Measurements from ENCODE around the gene SLC5A5. TPM values are rescaled to one million over a fixed set of nuclear protein-coding genes. Genes with fewer than 3 reads are reported as not detected.
A peak's percentile ranks its signal among the peaks of the same experiment; 100 is the strongest.

The SLC5A5 gene
- total RNA-seq, 1 donor from 2014 or later, result 1.5 TPM

- H3K27me3 Mint-ChIP-seq, result no peaks in the 10 kb centered on the region
- H3K36me3 Mint-ChIP-seq (ENCODE audit: low read depth), result peaks cover 14% of the 10 kb centered on the region
- peak; percentile 66 for DNase-seq
- intact Hi-C loops (cut with micrococcal nuclease), result loop anchor here (2.0 kb wide), 2 partner anchors 15 to 61 kb away; no protein-coding TSS in a partner anchor
- peak overlapping the region; percentile 94 for H3K27ac Mint-ChIP-seq
- no peaks in the 10 kb centered on the region for H3K9me3 Mint-ChIP-seq
- H3K4me3 Mint-ChIP-seq, result peak overlapping the region; percentile 92
- peaks cover 18% of the 10 kb centered on the region for H3K4me1 Mint-ChIP-seq
These were observed 61.8 kb downstream of the SLC5A5 start for GRCh38 chr19:17933414-17934129.

- H3K9me3 Mint-ChIP-seq, result no peaks in the 10 kb centered on the region
These were observed 64.6 kb downstream of the SLC5A5 start for GRCh38 chr19:17936379-17936778.

GRCh38 chr19:17937371-17937900 is 65.7 kb downstream of the SLC5A5 start:
- Mint-ChIP-seq H3K4me3 (no peak overlapping the region), H3K4me1 (peaks cover 5% of the 10 kb centered on the region)
- intact Hi-C loops (cut with micrococcal nuclease), result no loop called here

More at GRCh38 chr19:17936379-17936778, 64.6 kb downstream of the SLC5A5 start:
- intact Hi-C loops (cut with micrococcal nuclease), result no loop called here
- DNase-seq, result no peak
- Mint-ChIP-seq H3K4me1 (peaks cover 13% of the 10 kb centered on the region), H3K4me3 (no peak overlapping the region), H3K36me3 (ENCODE audit: low read depth) (peaks cover 23% of the 10 kb centered on the region), H3K27me3 (no peaks in the 10 kb centered on the region), H3K27ac (no peak overlapping the region)

GRCh38 chr19:17938092-17938845 is 66.5 kb downstream of the SLC5A5 start:
- peak; percentile 94 for DNase-seq
- H3K36me3 Mint-ChIP-seq (ENCODE audit: low read depth), result peaks cover 29% of the 10 kb centered on the region
- H3K27me3 Mint-ChIP-seq, result no peaks in the 10 kb centered on the region
- peaks cover 5% of the 10 kb centered on the region for H3K4me1 Mint-ChIP-seq
- intact Hi-C loops (cut with micrococcal nuclease), result loop anchor here (1.0 to 2.0 kb wide), 2 partner anchors 59 to 121 kb away; no protein-coding TSS in a partner anchor
- H3K27ac Mint-ChIP-seq, result no peak overlapping the region
- no peaks in the 10 kb centered on the region for H3K9me3 Mint-ChIP-seq
- no peak overlapping the region for H3K4me3 Mint-ChIP-seq

More at GRCh38 chr19:17937371-17937900, 65.7 kb downstream of the SLC5A5 start:
- Mint-ChIP-seq H3K36me3 (ENCODE audit: low read depth) (peaks cover 29% of the 10 kb centered on the region), H3K27me3 (no peaks in the 10 kb centered on the region), H3K27ac (no peak overlapping the region), H3K9me3 (no peaks in the 10 kb centered on the region)
- no peak for DNase-seq

GRCh38 chr19:17942181-17942580 is 70.4 kb downstream of the SLC5A5 start:
- no peak for DNase-seq
- intact Hi-C loops (cut with micrococcal nuclease), result no loop called here
- no peaks in the 10 kb centered on the region for H3K27me3 Mint-ChIP-seq
- no peaks in the 10 kb centered on the region for H3K9me3 Mint-ChIP-seq
- H3K27ac Mint-ChIP-seq, result no peak overlapping the region
- no peak overlapping the region for H3K4me3 Mint-ChIP-seq
- H3K36me3 Mint-ChIP-seq (ENCODE audit: low read depth), result peaks cover 28% of the 10 kb centered on the region
- H3K4me1 Mint-ChIP-seq, result peaks cover 11% of the 10 kb centered on the region

- no peak overlapping the region for H3K4me3 Mint-ChIP-seq
- intact Hi-C loops (cut with micrococcal nuclease), result no loop called here
- DNase-seq, result peak; percentile 58
- H3K9me3 Mint-ChIP-seq, result no peaks in the 10 kb centered on the region
- H3K27ac Mint-ChIP-seq, result no peak overlapping the region
- H3K36me3 Mint-ChIP-seq (ENCODE audit: low read depth), result peaks cover 24% of the 10 kb centered on the region
- no peaks in the 10 kb centered on the region for H3K27me3 Mint-ChIP-seq
- H3K4me1 Mint-ChIP-seq, result peaks cover 15% of the 10 kb centered on the region
These were observed 71.0 kb downstream of the SLC5A5 start for GRCh38 chr19:17942582-17943273.

- H3K4me3 Mint-ChIP-seq, result no peak overlapping the region
- intact Hi-C loops (cut with micrococcal nuclease), result no loop called here
- H3K27ac Mint-ChIP-seq, result no peak overlapping the region
- peaks cover 16% of the 10 kb centered on the region for H3K4me1 Mint-ChIP-seq
- no peaks in the 10 kb centered on the region for H3K9me3 Mint-ChIP-seq
- H3K36me3 Mint-ChIP-seq (ENCODE audit: low read depth), result peaks cover 23% of the 10 kb centered on the region
- no peaks in the 10 kb centered on the region for H3K27me3 Mint-ChIP-seq
- peak; percentile 54 for DNase-seq
These were observed 71.8 kb downstream of the SLC5A5 start for GRCh38 chr19:17943274-17944221.

- no peak for DNase-seq
- no peak overlapping the region for H3K4me3 Mint-ChIP-seq
- H3K9me3 Mint-ChIP-seq, result no peaks in the 10 kb centered on the region
- H3K27ac Mint-ChIP-seq, result no peak overlapping the region
- peaks cover 22% of the 10 kb centered on the region for H3K36me3 Mint-ChIP-seq (ENCODE audit: low read depth)
- intact Hi-C loops (cut with micrococcal nuclease), result no loop called here
- H3K4me1 Mint-ChIP-seq, result peaks cover 23% of the 10 kb centered on the region
- peaks cover 5% of the 10 kb centered on the region for H3K27me3 Mint-ChIP-seq
These were observed 72.6 kb downstream of the SLC5A5 start for GRCh38 chr19:17944301-17944700.

Other genes with a start within 250 kb of the SLC5A5 start
- gene UNC13A, start 183.6 kb upstream of the SLC5A5 start, total RNA-seq, result 0.02 TPM in 2 replicates
- 69.0 and 70.3 TPM in 2 replicates for gene MAP1S, start 152.5 kb upstream of the SLC5A5 start, total RNA-seq
- 91.9 and 96.2 TPM in 2 replicates for gene FCHO1, start 120.5 kb upstream of the SLC5A5 start, total RNA-seq
- not detected in 2 replicates for gene B3GNT3, start 76.8 kb upstream of the SLC5A5 start, total RNA-seq
- 5.9 and 8.7 TPM in 2 replicates for gene INSL3, start 50.4 kb upstream of the SLC5A5 start, total RNA-seq
- gene JAK3, start 24.0 kb upstream of the SLC5A5 start, total RNA-seq, result 226 and 239 TPM in 2 replicates
- gene RPL18A, start 12.0 kb upstream of the SLC5A5 start, total RNA-seq, result 2,698 and 2,718 TPM in 2 replicates
- 126 and 136 TPM in 2 replicates for gene CCDC124, start 61.1 kb downstream of the SLC5A5 start, total RNA-seq
- 0.62 TPM in 1 of 2 replicates, not detected in the other for gene KCNN1, start 95.2 kb downstream of the SLC5A5 start, total RNA-seq
- 41.3 and 41.7 TPM in 2 replicates for gene ARRDC2, start 136.2 kb downstream of the SLC5A5 start, total RNA-seq
- gene IL12RB1, start 215.0 kb downstream of the SLC5A5 start, total RNA-seq, result 37.0 and 38.8 TPM in 2 replicates
- gene MAST3, start 225.8 kb downstream of the SLC5A5 start, total RNA-seq, result 16.2 and 17.2 TPM in 2 replicates

Measured in activated CD4-positive, alpha-beta T cell treated with anti-CD3 and anti-CD28 coated beads, Interleukin-2, amount 10 ng/mL, durations not matched to agents 24 days and 14 days (primary cell).